GM21786 (cell line): Measurements from ENCODE around the gene CRIP1.

Source experiments
- ATAC-seq: cut with Tn5 transposase; IDR thresholded peaks from one replicate; pipeline ENCODE4 v1.9.1; 2021; ENCODE audit not compliant: unreplicated experiment

CRIP1 gene

GRCh38 chr14:105450864-105451720, 35.6 kb upstream of the CRIP1 start:
- ATAC-seq, result no peak

- no peak for ATAC-seq
Measured at GRCh38 chr14:105452963-105453362, 33.7 kb upstream of the CRIP1 start.

GRCh38 chr14:105453847-105454246, 32.8 kb upstream of the CRIP1 start:
- ATAC-seq, result no peak

- no peak for ATAC-seq
Measured at GRCh38 chr14:105455086-105455640, 31.5 kb upstream of the CRIP1 start.

- ATAC-seq, result no peak
Measured at GRCh38 chr14:105455766-105456660, 30.7 kb upstream of the CRIP1 start.

GRCh38 chr14:105456736-105457617, 29.7 kb upstream of the CRIP1 start:
- ATAC-seq, result no peak

GRCh38 chr14:105458010-105458409, 28.7 kb upstream of the CRIP1 start:
- no peak for ATAC-seq

GRCh38 chr14:105458571-105458970, 28.1 kb upstream of the CRIP1 start:
- no peak for ATAC-seq

- ATAC-seq, result no peak
Measured at GRCh38 chr14:105460116-105460515, 26.6 kb upstream of the CRIP1 start.

GRCh38 chr14:105460616-105461015, 26.1 kb upstream of the CRIP1 start:
- ATAC-seq, result no peak

GRCh38 chr14:105461903-105462302, 24.8 kb upstream of the CRIP1 start:
- ATAC-seq, result no peak

- ATAC-seq, result no peak
Measured at GRCh38 chr14:105464501-105464900, 22.2 kb upstream of the CRIP1 start.

- ATAC-seq, result no peak
Measured at GRCh38 chr14:105465209-105466031, 21.3 kb upstream of the CRIP1 start.

- ATAC-seq, result no peak
Measured at GRCh38 chr14:105466531-105467248, 20.0 kb upstream of the CRIP1 start.

- no peak for ATAC-seq
Measured at GRCh38 chr14:105467249-105467941, 19.3 kb upstream of the CRIP1 start.

GRCh38 chr14:105467942-105468471, 18.7 kb upstream of the CRIP1 start:
- no peak for ATAC-seq

- no peak for ATAC-seq
Measured at GRCh38 chr14:105468621-105469241, 18.0 kb upstream of the CRIP1 start.
